LoVo (cell line): ENCODE results near the gene LCE1A.

Experiments used
- DNase-seq: peaks from one replicate; pipeline ENCODE4 v3.0.0-alpha.2; 2016; ENCODE audit warnings: low spot score

LCE1A gene

GRCh38 chr1:152870831-152871730, 43.8 kb downstream of the LCE1A start:
- peak; percentile 39 for DNase-seq

GRCh38 chr1:152871731-152872126, 44.5 kb downstream of the LCE1A start:
- DNase-seq, result no peak

GRCh38 chr1:152873495-152873894, 46.2 kb downstream of the LCE1A start:
- no peak for DNase-seq

- DNase-seq, result no peak
Observed at GRCh38 chr1:152876827-152877226, 49.6 kb downstream of the LCE1A start.
